Hepatocyte (in vitro differentiated cells): ENCODE measurements around the gene FOXG1.

ENCODE experiments used
- CTCF ChIP-seq: fragments of 200-600 bp; sonication (generic); IDR thresholded peaks from 2 replicates; pipeline ENCODE4 v1.5.1; 2016; ENCODE audit warnings: antibody characterized with exemption, mild to moderate bottlenecking; ENCODE audit not compliant: poor library complexity
- EZH2phosphoT487 ChIP-seq: fragments of 200-600 bp; sonication (generic); IDR thresholded peaks from one replicate; pipeline ENCODE4 v1.6.1; 2018; ENCODE audit warnings: antibody characterized with exemption, mild to moderate bottlenecking, low read depth, moderate library complexity; ENCODE audit not compliant: unreplicated experiment, severe bottlenecking

GRCh38 chr14:28744126-28744525 lies 22.5 kb upstream of the FOXG1 start:
- no peak for TF ChIP-seq CTCF
- no peak for TF ChIP-seq EZH2phosphoT487
